Effector memory CD4-positive, alpha-beta T cell (primary cell): ENCODE data around the gene AFG3L2.

Experiments
- DNase-seq, 3 donors: peaks; one replicate each; pipeline ENCODE4 v3.0.0-alpha.2; 2020
- H3K27ac ChIP-seq: 2 replicates; pipeline ENCODE4 v1.7.0; 2013; ENCODE audit warnings: mild to moderate bottlenecking, low read length, moderate library complexity; ENCODE audit not compliant: insufficient read depth, poor library complexity, severe bottlenecking
- H3K27me3 ChIP-seq: replicated peaks from 2 replicates; pipeline ENCODE4 v1.7.0; 2013; ENCODE audit warnings: mild to moderate bottlenecking, low read length; ENCODE audit not compliant: insufficient read depth, control insufficient read depth, poor library complexity, severe bottlenecking
- H3K36me3 ChIP-seq: 2 replicates; pipeline ENCODE4 v1.7.0; 2013; ENCODE audit warnings: mild to moderate bottlenecking, low read length, moderate library complexity; ENCODE audit not compliant: control insufficient read depth, insufficient read depth
- H3K4me1 ChIP-seq: 2 replicates; pipeline ENCODE4 v1.7.0; 2013; ENCODE audit warnings: low read length, mild to moderate bottlenecking; ENCODE audit not compliant: control insufficient read depth, insufficient read depth, poor library complexity, severe bottlenecking
- H3K4me3 ChIP-seq: 2 replicates; pipeline ENCODE4 v1.7.0; 2013; ENCODE audit warnings: low read length, low read depth, mild to moderate bottlenecking; ENCODE audit not compliant: insufficient read depth, poor library complexity, severe bottlenecking
- H3K9me3 ChIP-seq: 2 replicates; pipeline ENCODE4 v1.7.0; 2013; ENCODE audit warnings: mild to moderate bottlenecking, low read length, moderate library complexity; ENCODE audit not compliant: control insufficient read depth

The AFG3L2 gene

DNA sequence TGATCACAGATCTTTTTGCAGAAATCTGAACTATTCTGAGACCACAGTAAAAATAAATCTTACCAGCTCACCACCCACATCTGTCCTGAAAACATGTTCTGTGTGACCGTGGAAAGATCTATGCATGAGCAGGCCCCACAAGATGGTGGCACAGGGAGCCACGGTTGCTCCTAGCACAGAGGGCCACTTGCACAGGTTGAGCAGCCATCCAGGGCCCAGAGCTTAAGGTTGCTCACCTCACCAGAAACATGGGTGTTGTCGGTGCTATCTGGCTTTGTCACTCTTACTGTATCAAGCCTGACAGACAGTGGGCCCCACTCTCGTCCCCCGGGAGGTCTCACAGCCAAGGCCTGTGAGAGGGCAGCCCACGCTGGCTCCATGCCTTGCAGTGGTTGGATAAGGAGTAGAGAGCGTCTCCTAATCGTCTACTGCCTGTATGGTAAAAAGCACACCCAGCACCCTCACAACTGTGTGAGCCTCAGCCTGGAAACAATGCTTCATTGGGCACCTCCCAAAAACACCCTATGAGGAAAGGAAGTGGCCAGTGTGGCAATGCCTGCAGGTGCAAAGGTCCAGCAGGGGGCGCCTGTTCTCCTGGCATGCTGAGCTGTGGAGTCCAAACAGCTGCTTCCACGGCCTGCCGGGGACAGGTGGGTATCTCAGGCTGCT, 49.4 kb downstream of the AFG3L2 start:
- H3K4me3 ChIP-seq: no peak overlapping the region
- DNase-seq: peak; percentile 21 to 51 (median 33)
- no peaks in the 10 kb centered on the region for H3K4me1 ChIP-seq
- no peaks in the 10 kb centered on the region for H3K27me3 ChIP-seq
- H3K27ac ChIP-seq: no peak overlapping the region
- peaks cover 12% of the 10 kb centered on the region for H3K36me3 ChIP-seq
- no peaks in the 10 kb centered on the region for H3K9me3 ChIP-seq

DNA sequence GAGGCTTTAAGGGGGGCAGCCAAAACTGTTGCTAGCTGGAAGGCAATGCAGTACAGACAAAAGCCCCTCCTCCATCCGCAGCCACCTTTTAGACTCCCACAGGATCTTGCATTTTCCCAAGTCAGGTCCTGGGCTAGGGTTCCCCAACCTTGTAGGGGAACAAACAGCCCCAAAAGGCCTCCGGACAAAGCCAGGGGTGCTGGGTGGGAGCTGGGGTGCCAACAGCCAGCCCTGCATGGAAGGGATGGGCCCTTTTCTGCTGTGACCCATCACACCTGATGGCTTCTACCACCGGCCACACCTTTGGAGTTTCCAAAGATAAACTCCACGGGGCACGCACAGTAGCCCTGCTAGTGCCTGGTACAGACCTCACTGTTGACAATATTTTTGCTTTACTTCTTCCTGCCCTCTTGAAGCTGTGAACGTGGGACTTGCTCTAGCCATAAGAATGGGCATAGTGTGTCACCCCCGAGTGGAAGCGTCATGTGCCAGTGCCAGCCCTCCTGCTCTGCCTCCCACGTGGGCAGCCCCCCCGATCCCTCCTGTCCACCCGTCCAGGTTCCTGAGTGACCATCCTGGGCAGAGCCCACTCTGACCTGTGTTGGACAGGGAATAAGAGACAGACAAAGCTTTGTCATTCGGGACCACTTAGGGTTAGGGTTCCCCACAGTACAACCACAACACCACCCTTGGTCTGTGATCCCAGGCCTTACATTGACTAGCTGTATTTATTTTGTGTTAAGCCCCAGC, 50.1 kb downstream of the AFG3L2 start:
- Histone ChIP-seq H3K4me3 (no peak overlapping the region), H3K27ac (no peak overlapping the region), H3K27me3 (no peaks in the 10 kb centered on the region), H3K4me1 (no peaks in the 10 kb centered on the region), H3K36me3 (peaks cover 12% of the 10 kb centered on the region), H3K9me3 (no peaks in the 10 kb centered on the region)
- DNase-seq: no peak

DNA sequence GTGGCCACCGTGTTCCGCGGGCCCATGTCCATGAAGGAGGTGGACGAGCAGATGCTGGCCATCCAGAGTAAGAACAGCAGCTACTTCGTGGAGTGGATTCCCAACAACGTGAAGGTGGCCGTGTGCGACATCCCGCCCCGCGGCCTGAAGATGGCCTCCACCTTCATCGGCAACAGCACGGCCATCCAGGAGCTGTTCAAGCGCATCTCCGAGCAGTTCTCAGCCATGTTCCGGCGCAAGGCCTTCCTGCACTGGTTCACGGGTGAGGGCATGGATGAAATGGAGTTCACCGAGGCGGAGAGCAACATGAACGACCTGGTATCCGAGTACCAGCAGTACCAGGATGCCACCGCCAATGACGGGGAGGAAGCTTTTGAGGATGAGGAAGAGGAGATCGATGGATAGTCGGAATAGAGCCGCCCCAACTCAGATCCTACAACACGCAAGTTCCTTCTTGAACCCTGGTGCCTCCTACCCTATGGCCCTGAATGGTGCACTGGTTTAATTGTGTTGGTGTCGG, 51.2 kb downstream of the AFG3L2 start:
- Histone ChIP-seq H3K4me1 (no peaks in the 10 kb centered on the region), H3K36me3 (peaks cover 13% of the 10 kb centered on the region), H3K27ac (no peak overlapping the region), H3K27me3 (no peaks in the 10 kb centered on the region), H3K4me3 (no peak overlapping the region), H3K9me3 (no peaks in the 10 kb centered on the region)
- no peak for DNase-seq

DNA sequence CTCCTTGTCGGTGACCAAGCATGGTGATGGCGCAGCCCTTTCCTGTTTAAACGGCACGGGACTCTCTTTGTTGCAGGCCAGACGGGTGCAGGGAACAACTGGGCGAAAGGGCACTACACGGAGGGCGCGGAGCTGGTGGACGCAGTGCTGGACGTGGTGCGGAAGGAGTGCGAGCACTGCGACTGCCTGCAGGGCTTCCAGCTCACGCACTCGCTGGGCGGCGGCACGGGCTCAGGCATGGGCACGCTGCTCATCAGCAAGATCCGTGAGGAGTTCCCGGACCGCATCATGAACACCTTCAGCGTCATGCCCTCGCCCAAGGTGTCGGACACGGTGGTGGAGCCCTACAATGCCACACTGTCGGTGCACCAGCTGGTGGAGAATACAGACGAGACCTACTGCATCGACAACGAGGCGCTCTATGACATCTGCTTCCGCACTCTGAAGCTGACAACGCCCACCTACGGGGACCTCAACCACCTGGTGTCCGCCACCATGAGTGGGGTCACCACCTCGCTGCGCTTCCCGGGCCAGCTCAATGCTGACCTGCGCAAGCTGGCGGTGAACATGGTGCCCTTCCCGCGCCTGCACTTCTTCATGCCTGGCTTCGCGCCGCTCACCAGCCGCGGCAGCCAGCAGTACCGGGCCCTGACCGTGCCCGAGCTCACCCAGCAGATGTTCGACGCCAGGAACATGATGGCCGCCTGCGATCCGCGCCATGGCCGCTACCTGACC, 51.9 kb downstream of the AFG3L2 start:
- no peak overlapping the region for H3K4me3 ChIP-seq
- peaks cover 14% of the 10 kb centered on the region for H3K36me3 ChIP-seq

DNA sequence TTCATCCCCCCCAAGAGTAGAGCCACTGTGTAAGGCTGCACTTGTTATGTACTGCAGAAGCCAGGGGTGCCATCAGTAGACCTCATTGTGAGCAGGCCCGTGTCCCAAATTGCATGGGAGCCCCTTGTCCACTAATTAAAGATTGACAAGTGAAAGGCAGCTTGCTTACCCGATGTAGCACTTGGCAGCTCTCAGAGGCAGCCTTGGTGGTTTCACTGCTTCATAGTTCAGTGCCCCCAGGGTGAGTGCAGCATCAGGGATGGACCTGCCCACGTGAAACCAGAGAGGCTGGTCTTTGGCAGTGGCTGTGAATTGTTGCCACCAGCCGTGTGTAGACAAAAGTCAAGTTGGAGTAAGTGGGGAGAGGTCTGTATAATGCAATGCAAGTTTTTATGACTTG, 55.7 kb downstream of the AFG3L2 start:
- Histone ChIP-seq H3K4me3 (no peak overlapping the region), H3K27ac (no peak overlapping the region), H3K9me3 (no peaks in the 10 kb centered on the region), H3K27me3 (no peaks in the 10 kb centered on the region), H3K36me3 (peaks cover 9% of the 10 kb centered on the region), H3K4me1 (no peaks in the 10 kb centered on the region)
- DNase-seq: no peak

More for the DNA sequence above, 51.9 kb downstream of the AFG3L2 start:
- H3K27me3 ChIP-seq: no peaks in the 10 kb centered on the region
- no peaks in the 10 kb centered on the region for H3K4me1 ChIP-seq
- H3K27ac ChIP-seq: no peak overlapping the region
- no peak for DNase-seq
- H3K9me3 ChIP-seq: no peaks in the 10 kb centered on the region

DNA sequence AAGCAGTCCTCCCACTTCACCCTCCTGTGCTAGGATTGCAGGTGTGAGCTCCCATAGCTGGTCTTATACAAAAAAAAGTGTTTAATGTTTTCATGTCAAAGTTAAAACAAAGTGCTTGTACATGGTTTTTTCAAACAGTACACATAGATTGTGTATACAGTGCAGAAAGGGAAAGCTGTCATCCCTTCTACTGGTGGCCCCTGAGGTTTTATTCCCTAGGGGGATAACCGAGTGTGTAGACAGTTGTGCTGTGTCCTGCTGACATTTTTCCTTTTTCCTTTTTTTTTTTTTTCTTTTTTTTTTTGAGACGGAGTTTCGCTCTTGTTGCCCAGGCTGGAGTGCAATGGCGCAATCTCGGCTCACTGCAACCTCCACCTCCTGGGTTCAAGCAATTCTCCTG, 58.2 kb downstream of the AFG3L2 start:
- H3K9me3 ChIP-seq: no peaks in the 10 kb centered on the region
- no peak overlapping the region for H3K4me3 ChIP-seq
- H3K36me3 ChIP-seq: peaks cover 2% of the 10 kb centered on the region
- no peaks in the 10 kb centered on the region for H3K27me3 ChIP-seq
- H3K4me1 ChIP-seq: no peaks in the 10 kb centered on the region
- H3K27ac ChIP-seq: no peak overlapping the region
- DNase-seq: no peak

DNA sequence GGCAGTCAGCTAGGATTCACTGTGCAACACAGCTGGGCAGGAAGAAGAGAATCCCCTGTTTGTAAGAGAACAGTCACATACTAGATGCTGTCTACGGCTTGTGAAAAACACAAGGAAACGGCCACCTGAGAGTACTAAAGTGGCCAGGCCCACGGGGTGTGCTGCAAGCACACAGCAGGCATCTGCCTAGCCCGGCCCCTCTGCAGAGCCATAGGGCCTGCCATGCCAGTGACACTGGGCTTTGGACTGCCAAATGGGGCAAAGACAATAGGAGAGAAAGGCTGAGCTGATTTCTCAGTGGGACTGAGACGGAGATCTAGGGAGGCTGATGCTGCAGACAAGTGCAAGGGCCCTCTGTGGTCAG, 58.7 kb downstream of the AFG3L2 start:
- peaks cover 2% of the 10 kb centered on the region for H3K36me3 ChIP-seq
- H3K27me3 ChIP-seq: no peaks in the 10 kb centered on the region
- H3K9me3 ChIP-seq: no peaks in the 10 kb centered on the region
- no peak for DNase-seq
- no peak overlapping the region for H3K27ac ChIP-seq
- H3K4me3 ChIP-seq: no peak overlapping the region
- H3K4me1 ChIP-seq: no peaks in the 10 kb centered on the region

DNA sequence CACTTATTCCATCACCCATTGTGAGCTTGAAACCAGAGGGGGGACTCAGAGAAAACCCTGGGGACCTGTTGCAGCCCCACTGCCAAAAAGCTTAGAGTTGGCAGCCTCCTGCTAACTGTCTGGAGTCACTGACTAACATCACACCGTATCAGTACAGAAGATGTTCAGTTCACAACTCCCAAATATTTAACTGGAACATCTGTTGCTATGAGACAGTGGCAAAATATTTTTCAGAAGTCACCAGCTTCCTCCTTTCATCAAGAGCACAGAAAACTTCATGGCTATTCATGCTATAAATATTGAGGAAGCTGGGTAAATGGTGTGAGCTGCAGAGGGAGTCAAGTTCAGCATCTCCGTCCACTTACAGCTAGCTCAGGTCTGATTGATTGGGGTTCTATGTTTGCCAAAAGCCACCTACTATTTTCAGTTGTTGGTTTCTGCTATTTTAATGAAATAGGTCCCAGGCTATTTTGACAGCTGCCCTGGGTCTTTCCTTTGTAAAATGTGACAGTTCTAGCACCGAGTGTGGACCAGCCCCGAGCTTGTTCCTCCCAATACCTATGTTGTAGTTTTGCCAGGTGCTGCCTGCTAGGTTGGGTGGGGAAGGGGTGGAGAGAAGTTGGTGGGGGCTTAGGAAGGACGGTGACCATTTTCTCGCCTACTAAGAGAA, 59.2 kb downstream of the AFG3L2 start:
- no peak overlapping the region for H3K27ac ChIP-seq
- H3K4me1 ChIP-seq: no peaks in the 10 kb centered on the region
- peaks cover 2% of the 10 kb centered on the region for H3K36me3 ChIP-seq
- no peaks in the 10 kb centered on the region for H3K9me3 ChIP-seq
- H3K4me3 ChIP-seq: no peak overlapping the region
- no peak for DNase-seq
- H3K27me3 ChIP-seq: no peaks in the 10 kb centered on the region

DNA sequence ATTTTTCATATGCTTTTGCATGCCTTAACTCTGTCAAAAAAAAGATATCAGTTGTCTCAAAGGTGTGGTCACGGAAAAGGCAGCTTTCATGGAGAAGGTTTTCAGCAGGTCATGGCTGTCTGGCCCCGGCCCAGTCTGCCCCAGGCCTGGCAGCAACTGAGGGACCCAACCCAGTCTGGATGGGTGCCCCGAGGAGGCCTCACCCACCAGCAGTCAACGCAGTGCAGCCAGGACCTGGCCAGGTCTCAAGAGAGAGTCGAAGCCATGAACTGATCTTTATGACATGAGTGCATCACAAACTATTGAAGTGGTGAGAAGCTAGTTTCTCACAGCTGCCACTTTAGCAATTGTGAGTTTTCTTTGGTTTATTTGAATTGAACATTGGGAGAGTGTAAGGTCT, 61.1 kb downstream of the AFG3L2 start:
- no peaks in the 10 kb centered on the region for H3K27me3 ChIP-seq
- H3K36me3 ChIP-seq: peaks cover 2% of the 10 kb centered on the region
- H3K4me1 ChIP-seq: no peaks in the 10 kb centered on the region
- H3K27ac ChIP-seq: no peak overlapping the region
- H3K4me3 ChIP-seq: no peak overlapping the region
- no peaks in the 10 kb centered on the region for H3K9me3 ChIP-seq
- DNase-seq: no peak
